ENCODE data around the gene PLPPR2. TPM values are rescaled to one million over a fixed set of nuclear protein-coding genes. Genes with fewer than 3 reads are reported as not detected.
A peak's percentile ranks its signal among the peaks of the same experiment; 100 is the strongest.
"Not testable (repeated sequence)": the region's sequence is repeated elsewhere in the genome, so short reads cannot be mapped to it uniquely, and the experiment has no call there.

Gene PLPPR2
- polyA plus RNA-seq, 2 of the 4 experiments (the other 2 are of a cell fraction) = 5.6 to 9.7 TPM

- TF ChIP-seq, protein P1, sequence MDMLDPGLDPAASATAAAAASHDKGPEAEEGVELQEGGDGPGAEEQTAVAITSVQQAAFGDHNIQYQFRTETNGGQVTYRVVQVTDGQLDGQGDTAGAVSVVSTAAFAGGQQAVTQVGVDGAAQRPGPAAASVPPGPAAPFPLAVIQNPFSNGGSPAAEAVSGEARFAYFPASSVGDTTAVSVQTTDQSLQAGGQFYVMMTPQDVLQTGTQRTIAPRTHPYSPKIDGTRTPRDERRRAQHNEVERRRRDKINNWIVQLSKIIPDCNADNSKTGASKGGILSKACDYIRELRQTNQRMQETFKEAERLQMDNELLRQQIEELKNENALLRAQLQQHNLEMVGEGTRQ (IDR thresholded peaks at IDR 0.05) = 0 out of 2 replicates have a peak, but pooled peaks have one; percentile 6
- TF ChIP-seq RAD21 (conservative IDR thresholded peaks at IDR 0.05 in 1 of 2, IDR thresholded peaks at IDR 0.05 in 1 of 2) = no peak
Observed at GRCh38 chr19:11346104-11346940, 8.9 kb upstream of the PLPPR2 start, which contains the start of the genes CCDC159 and TMEM205 (continued).

- H3K4me3 ChIP-seq = no peak overlapping the region
- H3K4me1 ChIP-seq = peaks cover 28% of the 10 kb centered on the region
- no peak for ATAC-seq
- CTCF ChIA-PET = interaction anchor here (1.0 to 1.7 kb wide), 5 partner anchors 16 to 184 kb away, joined by 3 to 4 read pairs (median 3); partner anchors contain the start of gene SWSAP1
- H3K9me3 ChIP-seq = 0 out of 3 replicates have a peak, but pooled peaks cover 7% of the 10 kb centered on the region
- 82% methylated on average over 6 of the region's 7 CpGs for WGBS (ENCODE audit: missing lambda C conversion rate)
- no peak overlapping the region for H3K4me2 ChIP-seq
- H3K27ac ChIP-seq = peak overlapping the region in 1 of 2 experiments; percentile 84; a peak in 2 of 6 replicates
- no peak for DNase-seq (ENCODE audit: low read depth in 1 of 2, low spot score in 1 of 2)
- POLR2A ChIA-PET = interaction anchor here (2.8 kb wide), 1 partner anchor 33 kb away, joined by 18 read pairs; no protein-coding TSS in a partner anchor
- no peak for TF ChIP-seq RCOR1 (IDR thresholded peaks at IDR 0.05; ENCODE audit: low read depth, low read length)
- no peak for TF ChIP-seq SREBF2 (IDR thresholded peaks at IDR 0.05)
- TF ChIP-seq, protein P2, sequence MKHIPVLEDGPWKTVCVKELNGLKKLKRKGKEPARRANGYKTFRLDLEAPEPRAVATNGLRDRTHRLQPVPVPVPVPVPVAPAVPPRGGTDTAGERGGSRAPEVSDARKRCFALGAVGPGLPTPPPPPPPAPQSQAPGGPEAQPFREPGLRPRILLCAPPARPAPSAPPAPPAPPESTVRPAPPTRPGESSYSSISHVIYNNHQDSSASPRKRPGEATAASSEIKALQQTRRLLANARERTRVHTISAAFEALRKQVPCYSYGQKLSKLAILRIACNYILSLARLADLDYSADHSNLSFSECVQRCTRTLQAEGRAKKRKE (CRISPR knock-in tag; IDR thresholded peaks at IDR 0.05; ENCODE audit: low read depth) = no peak
- TF ChIP-seq EHF (CRISPR knock-in tag; IDR thresholded peaks at IDR 0.05) = no peak
- FAIRE-seq = no peak
Observed at GRCh38 chr19:11347546-11348039, 7.6 kb upstream of the PLPPR2 start.

GRCh38 chr19:11349171-11349570, 6.1 kb upstream of the PLPPR2 start:
- Histone ChIP-seq H3K4me2 (no peak overlapping the region), H3K4me1 (peaks cover 16% of the 10 kb centered on the region), H3K9me3 (0 out of 3 replicates have a peak, but pooled peaks cover 7% of the 10 kb centered on the region), H3K4me3 (no peak overlapping the region), H3K27ac (no peak overlapping the region)
- TF ChIP-seq HDAC2 (IDR thresholded peaks at IDR 0.05) (no peak), ZNF302 (CRISPR knock-in tag; IDR thresholded peaks at IDR 0.05) (no peak), EP300 (IDR thresholded peaks at IDR 0.05) (no peak), NR3C1 (IDR thresholded peaks at IDR 0.05) (no peak), RNF2 (IDR thresholded peaks at IDR 0.05; ENCODE audit: borderline replicate concordance, low read depth) (no peak), BHLHE40 (IDR thresholded peaks at IDR 0.05; ENCODE audit: low read depth, low read length) (no peak), JUNB (IDR thresholded peaks at IDR 0.05) (no peak), CHD4 (IDR thresholded peaks at IDR 0.05; ENCODE audit: borderline replicate concordance) (no peak), GATA3 (IDR thresholded peaks at IDR 0.05; ENCODE audit: borderline replicate concordance) (no peak), MYC (IDR thresholded peaks at IDR 0.05; ENCODE audit: borderline replicate concordance, low read length) (no peak), RCOR1 (IDR thresholded peaks at IDR 0.05; ENCODE audit: low read depth, low read length) (no peak), KDM1A (IDR thresholded peaks at IDR 0.05; ENCODE audit: low read depth) (no peak), HMGXB4 (CRISPR knock-in tag; IDR thresholded peaks at IDR 0.05; ENCODE audit: borderline replicate concordance) (no peak), PBX3 (IDR thresholded peaks at IDR 0.05) (no peak), HOXB13 (CRISPR knock-in tag; IDR thresholded peaks at IDR 0.05; ENCODE audit: low read depth) (no peak), POLR2A (IDR thresholded peaks at IDR 0.05; ENCODE audit: low read length) (no peak)
- TF ChIP-seq, protein P2 (CRISPR knock-in tag; IDR thresholded peaks at IDR 0.05; ENCODE audit: low read depth) = no peak
- no peak for DNase-seq (ENCODE audit: low read depth in 1 of 2, low spot score in 1 of 2)
- ATAC-seq = no peak
- FAIRE-seq = no peak
- 82% methylated on average over 4 of the region's 4 CpGs for WGBS (ENCODE audit: missing lambda C conversion rate)
- CTCF ChIA-PET = interaction anchor here (0.9 kb wide), 1 partner anchor 9 kb away, joined by 3 read pairs; the partner anchor contains the start of gene RAB3D
- POLR2A ChIA-PET = interaction anchor here (0.6 to 1.0 kb wide), 2 partner anchors 26 to 32 kb away, joined by 3 read pairs; no protein-coding TSS in a partner anchor

DNA sequence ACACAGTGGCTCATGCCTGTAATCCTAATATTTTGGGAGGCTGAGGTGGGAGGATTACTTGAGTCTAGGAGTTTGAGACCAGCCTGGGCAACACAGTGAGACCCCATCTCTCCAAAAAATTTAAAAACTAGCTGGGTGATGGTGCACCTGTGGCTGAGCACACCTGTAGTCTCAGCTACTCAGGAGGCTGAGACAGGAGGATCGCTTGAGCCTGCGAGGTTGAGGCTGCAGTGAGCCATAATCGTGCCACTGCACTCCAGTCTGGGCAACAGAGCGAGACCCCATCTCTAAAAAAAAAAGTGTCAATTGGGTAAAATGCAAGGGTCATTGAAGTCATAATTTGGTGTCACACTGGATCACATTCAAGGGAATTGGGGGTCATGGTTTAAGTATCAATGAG, 1.1 kb upstream of the PLPPR2 start:
- H3K4me2 ChIP-seq; DNase-seq (ENCODE audit: low read depth in 1 of 2, low spot score in 1 of 2); POLR2A ChIA-PET; H3K27ac ChIP-seq; H3K4me3 ChIP-seq; H3K9me3 ChIP-seq; FAIRE-seq; H3K4me1 ChIP-seq; ATAC-seq: not testable (repeated sequence)
- WGBS (ENCODE audit: missing lambda C conversion rate) = 85% methylated on average over 4 of the region's 4 CpGs
- CTCF ChIA-PET = interaction anchor here (1.2 to 1.4 kb wide), 2 partner anchors 10 to 60 kb away, joined by 3 read pairs; no protein-coding TSS in a partner anchor
